GM12891 (cell line): ENCODE results near the gene TENM3.

Experiments used
- DNase-seq: peaks from one replicate; pipeline ENCODE4 v3.0.0; 2011; ENCODE audit warnings: low spot score; ENCODE audit not compliant: insufficient read length
- FAIRE-seq: peaks from 2 replicates; lab custom pipeline; 2011; peaks lifted over from hg19 to GRCh38; lab: Jason Lieb, UNC
- PAX5 ChIP-seq: IDR thresholded peaks from 2 replicates; pipeline ENCODE4 v1.6.1; 2011; ENCODE audit warnings: low read length, moderate library complexity, mild to moderate bottlenecking; ENCODE audit not compliant: insufficient read depth, severe bottlenecking
- POLR2A ChIP-seq: IDR thresholded peaks from 2 replicates; pipeline ENCODE4 v1.6.1; 2011; ENCODE audit warnings: low read depth, low read length, control low read depth
- POLR2AphosphoS5 ChIP-seq: IDR thresholded peaks from 2 replicates; pipeline ENCODE4 v1.6.1; 2011; ENCODE audit warnings: low read depth, low read length, control low read depth
- POU2F2 ChIP-seq: IDR thresholded peaks from 2 replicates; pipeline ENCODE4 v1.6.1; 2011; ENCODE audit warnings: low read depth, mild to moderate bottlenecking, control low read depth, low read length, moderate library complexity
- SPI1 ChIP-seq: IDR thresholded peaks from 2 replicates; pipeline ENCODE4 v1.6.1; 2011; ENCODE audit warnings: low read depth, low read length, control low read depth
- TAF1 ChIP-seq: IDR thresholded peaks from 2 replicates; pipeline ENCODE4 v1.6.1; 2011; ENCODE audit warnings: low read depth, low read length, control low read depth

Gene TENM3

GRCh38 chr4:182449930-182450439 lies 206.8 kb downstream of the TENM3 start:
- no peak for FAIRE-seq
- TF ChIP-seq POLR2A (no peak), TAF1 (no peak), PAX5 (no peak), POU2F2 (no peak), POLR2AphosphoS5 (no peak), SPI1 (no peak)
- DNase-seq: no peak

- FAIRE-seq (no peak), DNase-seq (no peak)
- no peak for TF ChIP-seq POLR2A
- no peak for TF ChIP-seq SPI1
- no peak for TF ChIP-seq PAX5
- no peak for TF ChIP-seq TAF1
- TF ChIP-seq POLR2AphosphoS5: no peak
- TF ChIP-seq POU2F2: no peak
These were observed 208.2 kb downstream of the TENM3 start for GRCh38 chr4:182451441-182451840.

GRCh38 chr4:182453830-182454229 lies 210.6 kb downstream of the TENM3 start:
- TF ChIP-seq POU2F2: no peak
- TF ChIP-seq POLR2AphosphoS5: no peak
- no peak for TF ChIP-seq POLR2A
- TF ChIP-seq PAX5: no peak
- no peak for TF ChIP-seq SPI1
- no peak for TF ChIP-seq TAF1
- DNase-seq: no peak
- FAIRE-seq: no peak

GRCh38 chr4:182454440-182455013 lies 211.3 kb downstream of the TENM3 start:
- no peak for FAIRE-seq
- no peak for TF ChIP-seq TAF1
- TF ChIP-seq POLR2AphosphoS5: no peak
- TF ChIP-seq PAX5: no peak
- no peak for TF ChIP-seq SPI1
- no peak for TF ChIP-seq POU2F2
- TF ChIP-seq POLR2A: no peak

GRCh38 chr4:182465114-182465513 lies 221.9 kb downstream of the TENM3 start:
- DNase-seq (no peak), FAIRE-seq (no peak)
- TF ChIP-seq POLR2A (no peak), TAF1 (no peak), POLR2AphosphoS5 (no peak), PAX5 (no peak), POU2F2 (no peak), SPI1 (no peak)

More at GRCh38 chr4:182454440-182455013, 211.3 kb downstream of the TENM3 start:
- DNase-seq: no peak

GRCh38 chr4:182465979-182466378 lies 222.8 kb downstream of the TENM3 start:
- no peak for TF ChIP-seq SPI1
- TF ChIP-seq POU2F2: no peak
- no peak for TF ChIP-seq TAF1
- TF ChIP-seq PAX5: no peak
- TF ChIP-seq POLR2AphosphoS5: no peak
- TF ChIP-seq POLR2A: no peak
- FAIRE-seq (no peak), DNase-seq (no peak)

DNA sequence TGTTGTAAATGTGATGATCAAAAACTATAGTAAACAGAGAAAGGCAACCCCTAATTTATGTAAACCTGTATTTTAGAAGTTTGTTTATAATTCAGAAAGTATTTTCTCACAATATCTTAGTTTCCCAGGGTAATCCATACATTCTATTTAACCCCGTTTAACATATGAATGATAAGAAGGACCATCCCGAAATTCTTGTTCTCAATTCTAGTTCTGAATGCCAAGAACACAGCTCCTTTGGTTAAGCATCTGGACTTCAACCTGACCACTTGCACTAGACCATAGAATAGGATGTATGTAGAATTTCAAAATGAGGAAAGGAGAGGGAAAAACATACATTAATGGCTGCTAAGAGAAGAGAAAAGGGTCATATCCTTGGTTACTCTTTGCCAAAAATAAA lies 227.0 kb downstream of the TENM3 start:
- DNase-seq (no peak), FAIRE-seq (no peak)
- no peak for TF ChIP-seq POLR2A
- no peak for TF ChIP-seq POU2F2
- no peak for TF ChIP-seq PAX5
- no peak for TF ChIP-seq POLR2AphosphoS5
- no peak for TF ChIP-seq SPI1
- no peak for TF ChIP-seq TAF1

DNA sequence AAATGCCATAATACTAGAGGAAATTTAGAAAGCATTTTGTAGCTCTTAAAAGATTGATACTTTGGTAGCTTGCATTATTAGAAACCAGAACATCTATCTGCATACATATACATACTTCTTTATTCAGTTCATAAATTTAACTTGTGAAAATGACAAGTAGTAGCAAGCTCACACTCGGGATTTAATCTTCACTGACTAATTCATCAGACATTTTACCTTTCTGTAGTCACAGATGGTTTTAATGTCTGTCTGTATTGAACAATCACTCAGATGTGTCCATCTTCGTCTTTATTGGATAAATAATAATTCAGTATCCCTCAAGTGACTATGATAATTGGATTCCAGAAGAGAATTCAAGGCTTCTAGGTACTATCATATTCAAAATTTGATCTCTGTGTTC lies 232.3 kb downstream of the TENM3 start:
- TF ChIP-seq TAF1 (no peak), PAX5 (no peak)

GRCh38 chr4:182478475-182478874 lies 235.3 kb downstream of the TENM3 start:
- TF ChIP-seq TAF1: no peak
- no peak for FAIRE-seq
- peak; percentile 14 for DNase-seq

More for the DNA sequence above, 232.3 kb downstream of the TENM3 start:
- DNase-seq (no peak), FAIRE-seq (no peak)

GRCh38 chr4:182483685-182484084 lies 240.5 kb downstream of the TENM3 start:
- no peak for TF ChIP-seq POLR2AphosphoS5
- DNase-seq (no peak), FAIRE-seq (no peak)
